Neural cell (in vitro differentiated cells): ENCODE measurements around the gene LRRC1.

ENCODE experiments used
- EP300 ChIP-seq: fragments of 450-650 bp; conservative IDR thresholded peaks from 2 replicates; pipeline ENCODE4 v1.6.1; 2014; ENCODE audit warnings: antibody characterized with exemption, mild to moderate bottlenecking, moderate library complexity; ENCODE audit not compliant: poor library complexity, severe bottlenecking
- EZH2 ChIP-seq: fragments of 200-600, 300-800 bp; shearing (Covaris generic), sonication (generic); IDR thresholded peaks from 2 replicates; pipeline ENCODE4 v1.6.1; 2014; ENCODE audit warnings: antibody characterized with exemption, low read length, borderline replicate concordance, mild to moderate bottlenecking; ENCODE audit not compliant: insufficient read depth, poor library complexity, severe bottlenecking
- POLR2AphosphoS5 ChIP-seq: IDR thresholded peaks from 2 replicates; pipeline ENCODE4 v1.6.1; 2012
- TF ChIP-seq, protein P1 (sequence below): fragments of 450-650 bp; IDR thresholded peaks from 2 replicates; pipeline ENCODE4 v1.5.1; 2014; ENCODE audit warnings: antibody characterized with exemption, mild to moderate bottlenecking, moderate library complexity; ENCODE audit not compliant: poor library complexity, severe bottlenecking
- TF ChIP-seq, protein P2 (sequence below): IDR thresholded peaks from 2 replicates; pipeline ENCODE4 v1.6.1; 2012; ENCODE audit warnings: borderline replicate concordance

DNA sequence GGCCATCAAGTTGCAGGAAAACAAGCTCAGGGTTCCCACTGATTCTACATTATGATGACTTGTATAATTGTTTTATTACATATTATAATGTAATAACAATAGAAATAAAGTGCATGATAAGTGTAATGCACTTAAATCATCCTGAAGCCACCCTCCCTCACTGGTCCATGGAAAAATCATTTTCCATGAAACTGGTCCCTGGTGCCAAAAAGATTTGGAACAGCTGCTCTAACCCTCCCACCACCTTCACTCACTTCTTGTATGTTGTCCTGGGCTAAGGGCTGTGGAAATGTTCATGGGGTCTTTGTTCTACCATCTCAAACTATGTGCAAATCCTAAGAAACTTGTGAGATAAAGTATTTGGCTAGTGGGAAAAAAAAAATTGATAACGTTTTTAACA lies 133.8 kb downstream of the LRRC1 start:
- TF ChIP-seq POLR2AphosphoS5 = no peak
- TF ChIP-seq, protein P1, sequence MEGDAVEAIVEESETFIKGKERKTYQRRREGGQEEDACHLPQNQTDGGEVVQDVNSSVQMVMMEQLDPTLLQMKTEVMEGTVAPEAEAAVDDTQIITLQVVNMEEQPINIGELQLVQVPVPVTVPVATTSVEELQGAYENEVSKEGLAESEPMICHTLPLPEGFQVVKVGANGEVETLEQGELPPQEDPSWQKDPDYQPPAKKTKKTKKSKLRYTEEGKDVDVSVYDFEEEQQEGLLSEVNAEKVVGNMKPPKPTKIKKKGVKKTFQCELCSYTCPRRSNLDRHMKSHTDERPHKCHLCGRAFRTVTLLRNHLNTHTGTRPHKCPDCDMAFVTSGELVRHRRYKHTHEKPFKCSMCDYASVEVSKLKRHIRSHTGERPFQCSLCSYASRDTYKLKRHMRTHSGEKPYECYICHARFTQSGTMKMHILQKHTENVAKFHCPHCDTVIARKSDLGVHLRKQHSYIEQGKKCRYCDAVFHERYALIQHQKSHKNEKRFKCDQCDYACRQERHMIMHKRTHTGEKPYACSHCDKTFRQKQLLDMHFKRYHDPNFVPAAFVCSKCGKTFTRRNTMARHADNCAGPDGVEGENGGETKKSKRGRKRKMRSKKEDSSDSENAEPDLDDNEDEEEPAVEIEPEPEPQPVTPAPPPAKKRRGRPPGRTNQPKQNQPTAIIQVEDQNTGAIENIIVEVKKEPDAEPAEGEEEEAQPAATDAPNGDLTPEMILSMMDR = no peak
- TF ChIP-seq, protein P2, sequence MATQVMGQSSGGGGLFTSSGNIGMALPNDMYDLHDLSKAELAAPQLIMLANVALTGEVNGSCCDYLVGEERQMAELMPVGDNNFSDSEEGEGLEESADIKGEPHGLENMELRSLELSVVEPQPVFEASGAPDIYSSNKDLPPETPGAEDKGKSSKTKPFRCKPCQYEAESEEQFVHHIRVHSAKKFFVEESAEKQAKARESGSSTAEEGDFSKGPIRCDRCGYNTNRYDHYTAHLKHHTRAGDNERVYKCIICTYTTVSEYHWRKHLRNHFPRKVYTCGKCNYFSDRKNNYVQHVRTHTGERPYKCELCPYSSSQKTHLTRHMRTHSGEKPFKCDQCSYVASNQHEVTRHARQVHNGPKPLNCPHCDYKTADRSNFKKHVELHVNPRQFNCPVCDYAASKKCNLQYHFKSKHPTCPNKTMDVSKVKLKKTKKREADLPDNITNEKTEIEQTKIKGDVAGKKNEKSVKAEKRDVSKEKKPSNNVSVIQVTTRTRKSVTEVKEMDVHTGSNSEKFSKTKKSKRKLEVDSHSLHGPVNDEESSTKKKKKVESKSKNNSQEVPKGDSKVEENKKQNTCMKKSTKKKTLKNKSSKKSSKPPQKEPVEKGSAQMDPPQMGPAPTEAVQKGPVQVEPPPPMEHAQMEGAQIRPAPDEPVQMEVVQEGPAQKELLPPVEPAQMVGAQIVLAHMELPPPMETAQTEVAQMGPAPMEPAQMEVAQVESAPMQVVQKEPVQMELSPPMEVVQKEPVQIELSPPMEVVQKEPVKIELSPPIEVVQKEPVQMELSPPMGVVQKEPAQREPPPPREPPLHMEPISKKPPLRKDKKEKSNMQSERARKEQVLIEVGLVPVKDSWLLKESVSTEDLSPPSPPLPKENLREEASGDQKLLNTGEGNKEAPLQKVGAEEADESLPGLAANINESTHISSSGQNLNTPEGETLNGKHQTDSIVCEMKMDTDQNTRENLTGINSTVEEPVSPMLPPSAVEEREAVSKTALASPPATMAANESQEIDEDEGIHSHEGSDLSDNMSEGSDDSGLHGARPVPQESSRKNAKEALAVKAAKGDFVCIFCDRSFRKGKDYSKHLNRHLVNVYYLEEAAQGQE = no peak
- TF ChIP-seq EZH2 = no peak
- no peak for TF ChIP-seq EP300
